Psoas muscle (tissue), 8 donors: ENCODE measurements around the gene EXOC3. TPM values are rescaled to one million over a fixed set of nuclear protein-coding genes. Genes with fewer than 3 reads are reported as not detected.
"Not testable (repeated sequence)": the region's sequence is repeated elsewhere in the genome, so short reads cannot be mapped to it uniquely, and the experiment has no call there.

ENCODE experiments used
- ATAC-seq, 4 donors: fragments of 200-7000 bp; cut with Tn5 transposase; one replicate each; pipeline ENCODE4 v1.9.1; 2020; ENCODE audit warnings: moderate library complexity in 3 of 4, mild to moderate bottlenecking in 2 of 4
- DNase-seq, 2 donors: peaks; one replicate each; pipeline ENCODE4 v3.0.0-alpha.2; 2020
- H3K27ac ChIP-seq: fragments of 200-600 bp; one replicate; pipeline ENCODE4 v1.8.0; 2022
- H3K27me3 ChIP-seq, 3 donors: fragments of 200-600 bp in 1 of 3; one replicate each; pipeline versions ENCODE4 v1.6.1 to v1.8.0; 2013 to 2022; ENCODE audit warnings: low read length in 2 of 3, mild to moderate bottlenecking in 2 of 3, moderate library complexity in 1 of 3; ENCODE audit not compliant: insufficient read depth in 3 of 3
- H3K36me3 ChIP-seq, 2 donors: fragments of 200-600 bp in 1 of 2; one replicate each; pipeline versions ENCODE4 v1.6.1 to v1.8.0; 2013 to 2022; ENCODE audit warnings: low read depth in 1 of 2, mild to moderate bottlenecking in 1 of 2, moderate library complexity in 1 of 2; ENCODE audit not compliant: insufficient read depth in 1 of 2
- H3K4me1 ChIP-seq: fragments of 200-600 bp; one replicate; pipeline ENCODE4 v1.8.0; 2022
- H3K4me3 ChIP-seq: fragments of 200-600 bp; one replicate; pipeline ENCODE4 v1.8.0; 2022; ENCODE audit warnings: mild to moderate bottlenecking
- H3K9me3 ChIP-seq: fragments of 200-600 bp; one replicate; pipeline ENCODE4 v1.8.0; 2022
- CTCF ChIP-seq: fragments of 200-600 bp; IDR thresholded peaks from one replicate; pipeline ENCODE4 v1.8.0; 2022; ENCODE audit warnings: antibody characterized with exemption
- WGBS, 3 donors: extraction: QIAGEN DNeasy Blood & Tissue Kit; methylation state at CpG; one replicate each; pipeline versions ENCODE4 v1.1.6 to v1.1.7; 2013; 5-methylcytosine and 5-hydroxymethylcytosine counted together
- intact Hi-C, 2 donors: fragments of 100-400 bp; cut with DNase I; formaldehyde crosslinking; loops; one replicate each; pipeline versions ENCODE4 v1.11.0 to v1.14.2; 2022
- polyA plus RNA-seq, 3 donors: library from polyadenylated mRNA; stranded (reverse); fragments of 200-250 nt; gene quantifications; one replicate each; pipeline ENCODE4 v1.2.3, GENCODE V29; 2013
- total RNA-seq, 4 donors: library from RNA; stranded (reverse); fragmentation: NEBNext Ultra II Directional in 2 of 4; extraction: Animal tissue kit (Norgen Biotek cat#: 25700) in 2 of 4; gene quantifications; one replicate each; pipeline versions ENCODE4 v1.2.1 to v1.2.4, GENCODE V29; 2021 to 2023
- donor health status: healthy with polysubstance abuse.
- donor health status: DM: no; HTN: no; CAD: no; lungs with moderate emphysema.
- donor health status: Bipolar disorder and iron deficiency.
- donor health status: healthy.
- donor health status: DM: yes; HTN: yes; CAD: no.
- donor health status: DM: no; HTN: no; CAD: no.
- donor health status: DM: no; HTN: no; CAD: no.
- donor health status: DM: yes; HTN: yes; CAD: no.

The EXOC3 gene
- total and polyA plus RNA-seq, 7 donors: 38.2 to 63.4 (median 56.5) TPM

- Histone ChIP-seq H3K9me3 (no peaks in the 10 kb centered on the region), H3K27me3 (peaks cover 0 to 79% (median 7%) of the 10 kb centered on the region in 3 donors), H3K4me3 (no peak overlapping the region), H3K27ac (no peak overlapping the region), H3K36me3 (no peaks in the 10 kb centered on the region), H3K4me1 (no peaks in the 10 kb centered on the region)
- WGBS, 3 donors: 32 to 38% (median 35%) methylated on average over 22 to 23 of the region's 23 CpGs
- intact Hi-C loops: no loop called here
- DNase-seq (no peak), ATAC-seq (no peak)
- TF ChIP-seq CTCF: no peak
Measured at GRCh38 chr5:485946-486491, 43.0 kb downstream of the EXOC3 start.

GRCh38 chr5:486597-486996 is 43.6 kb downstream of the EXOC3 start:
- H3K4me3 ChIP-seq, ATAC-seq, H3K36me3 ChIP-seq, H3K4me1 ChIP-seq, DNase-seq, H3K9me3 ChIP-seq, intact Hi-C loops, H3K27ac ChIP-seq: not testable (repeated sequence)
- 87 to 90% (median 88%) methylated on average over 16 to 18 of the region's 22 CpGs for WGBS, 3 donors
- peaks cover 0 to 79% (median 13%) of the 10 kb centered on the region in 3 donors for H3K27me3 ChIP-seq

DNA sequence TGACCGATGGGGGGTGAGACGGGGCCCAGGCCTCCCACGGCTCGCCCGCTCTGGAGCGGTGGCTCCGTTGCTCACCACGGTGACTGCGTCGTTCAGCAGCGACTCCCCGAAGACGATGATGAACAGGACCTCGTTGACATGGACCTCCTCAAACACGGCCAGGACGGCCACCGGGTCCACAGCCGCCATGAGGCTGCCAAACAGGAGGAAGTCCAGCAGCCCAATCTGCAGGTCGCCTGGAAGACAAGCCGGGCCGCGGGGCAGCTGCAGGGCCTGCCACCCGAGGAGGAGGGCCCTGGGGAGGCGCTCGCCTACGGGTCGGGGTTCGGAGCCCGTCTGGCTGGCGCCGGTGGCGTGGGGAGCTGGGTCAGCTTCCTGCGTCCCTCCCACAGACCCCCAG is 45.3 kb downstream of the EXOC3 start:
- Histone ChIP-seq H3K9me3 (no peaks in the 10 kb centered on the region), H3K27ac (no peak overlapping the region), H3K4me1 (no peaks in the 10 kb centered on the region), H3K27me3 (peaks cover 0 to 79% (median 13%) of the 10 kb centered on the region in 3 donors), H3K36me3 (no peaks in the 10 kb centered on the region), H3K4me3 (no peak overlapping the region)
- DNase-seq (no peak), ATAC-seq (no peak)
- TF ChIP-seq CTCF: no peak
- 85 to 87% (median 86%) methylated on average over 33 of the region's 33 CpGs for WGBS, 3 donors
- intact Hi-C loops: no loop called here

DNA sequence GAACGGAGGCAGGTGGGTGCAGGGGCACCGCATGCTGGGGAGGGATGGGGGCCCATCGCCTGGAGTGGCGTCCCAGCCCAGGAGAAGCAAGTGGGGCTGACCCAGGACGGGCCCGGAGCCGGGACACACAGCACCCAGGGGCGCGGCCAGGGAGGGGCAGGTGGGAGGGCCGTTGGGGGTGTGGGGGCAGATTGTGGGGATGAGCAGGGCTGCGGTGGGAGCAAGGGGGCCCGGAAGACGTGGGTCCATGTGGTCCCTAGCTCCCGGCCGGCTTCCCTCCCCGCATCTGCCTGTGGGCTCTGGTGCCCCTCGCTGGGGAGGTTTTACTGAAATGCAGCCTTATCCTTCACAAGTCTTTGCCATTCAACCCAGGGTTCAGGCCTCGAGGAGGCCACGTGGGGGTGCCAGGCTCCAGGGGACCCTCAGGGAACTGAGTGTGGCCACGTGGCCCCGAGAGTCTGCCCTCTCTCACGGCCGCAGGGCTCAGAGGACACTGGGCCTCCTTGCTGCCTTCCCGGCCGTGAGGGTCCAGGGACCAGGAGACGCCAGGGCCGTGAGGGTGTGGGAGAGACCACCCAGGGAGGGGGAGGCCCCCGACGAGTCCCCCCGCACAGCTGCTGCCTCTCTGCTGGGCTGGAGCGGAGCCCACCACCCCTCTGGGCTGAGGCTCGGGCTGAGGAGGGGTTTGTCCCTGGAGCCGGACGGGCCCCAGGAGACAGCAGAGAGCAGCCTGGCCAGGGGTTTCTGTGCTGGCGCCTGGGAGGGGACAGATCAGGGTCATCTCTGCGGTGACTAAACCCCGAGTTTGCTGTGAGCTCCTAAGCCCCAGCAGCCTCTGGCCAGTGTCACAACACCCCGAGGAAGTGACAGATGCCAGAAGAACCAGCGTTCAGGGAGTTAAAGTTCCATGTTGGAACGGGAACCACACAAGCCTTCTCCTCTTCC is 46.0 kb downstream of the EXOC3 start:
- no peak for TF ChIP-seq CTCF
- intact Hi-C loops: no loop called here
- 42 to 49% (median 45%) methylated on average over 34 to 40 of the region's 40 CpGs for WGBS, 3 donors
- Histone ChIP-seq H3K27me3 (peaks cover 0 to 77% (median 13%) of the 10 kb centered on the region in 3 donors), H3K4me3 (no peak overlapping the region), H3K9me3 (no peaks in the 10 kb centered on the region), H3K27ac (no peak overlapping the region), H3K4me1 (no peaks in the 10 kb centered on the region), H3K36me3 (no peaks in the 10 kb centered on the region)
- ATAC-seq (no peak), DNase-seq (no peak)

DNA sequence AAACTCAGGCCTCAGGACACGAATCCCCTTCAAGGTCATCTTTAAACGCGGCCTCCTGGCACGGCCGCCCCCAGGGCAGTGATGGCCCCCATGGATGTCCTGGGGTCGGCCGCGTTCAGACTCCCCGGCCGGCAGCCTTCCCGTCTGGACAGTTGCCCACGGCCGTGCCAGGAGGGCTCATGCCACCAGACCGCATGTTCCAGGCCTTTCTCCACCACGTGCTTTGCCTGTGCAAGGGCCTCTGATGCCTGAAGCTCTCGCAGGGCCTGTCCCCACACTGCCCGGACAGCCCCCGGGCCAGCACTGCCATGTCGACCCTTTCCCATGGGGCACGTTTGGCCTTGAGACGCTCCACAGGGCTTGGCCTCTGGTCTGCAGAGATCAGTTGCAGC is 46.7 kb downstream of the EXOC3 start:
- Histone ChIP-seq H3K27ac (no peak overlapping the region), H3K9me3 (no peaks in the 10 kb centered on the region), H3K27me3 (peaks cover 0 to 79% (median 13%) of the 10 kb centered on the region in 3 donors), H3K36me3 (no peaks in the 10 kb centered on the region), H3K4me3 (no peak overlapping the region), H3K4me1 (no peaks in the 10 kb centered on the region)
- DNase-seq (no peak), ATAC-seq (no peak)
- TF ChIP-seq CTCF: no peak
- intact Hi-C loops: no loop called here
- 30 to 34% (median 30%) methylated on average over 20 to 21 of the region's 21 CpGs for WGBS, 3 donors
